Fibroblast of lung (primary cell): Measurements from ENCODE around the gene ERICH6B.

Experiments
- EZH2 ChIP-seq: IDR thresholded peaks from 2 replicates; pipeline ENCODE4 v1.5.1; 2012; ENCODE audit warnings: low read length, control low read depth, mild to moderate bottlenecking; ENCODE audit errors: missing control alignments
- TF ChIP-seq, protein P1 (sequence below), 2 donors: IDR thresholded peaks in 1 of 2; conservative IDR thresholded peaks in 1 of 2; 1 replicate in 1 of 2; 2 replicates in 1 of 2; pipeline ENCODE4 v1.5.1; 2011 to 2012; ENCODE audit warnings: low read length in 2 of 2, control low read depth in 1 of 2, inconsistent platforms in 1 of 2, low read depth in 1 of 2, mild to moderate bottlenecking in 1 of 2

DNA sequence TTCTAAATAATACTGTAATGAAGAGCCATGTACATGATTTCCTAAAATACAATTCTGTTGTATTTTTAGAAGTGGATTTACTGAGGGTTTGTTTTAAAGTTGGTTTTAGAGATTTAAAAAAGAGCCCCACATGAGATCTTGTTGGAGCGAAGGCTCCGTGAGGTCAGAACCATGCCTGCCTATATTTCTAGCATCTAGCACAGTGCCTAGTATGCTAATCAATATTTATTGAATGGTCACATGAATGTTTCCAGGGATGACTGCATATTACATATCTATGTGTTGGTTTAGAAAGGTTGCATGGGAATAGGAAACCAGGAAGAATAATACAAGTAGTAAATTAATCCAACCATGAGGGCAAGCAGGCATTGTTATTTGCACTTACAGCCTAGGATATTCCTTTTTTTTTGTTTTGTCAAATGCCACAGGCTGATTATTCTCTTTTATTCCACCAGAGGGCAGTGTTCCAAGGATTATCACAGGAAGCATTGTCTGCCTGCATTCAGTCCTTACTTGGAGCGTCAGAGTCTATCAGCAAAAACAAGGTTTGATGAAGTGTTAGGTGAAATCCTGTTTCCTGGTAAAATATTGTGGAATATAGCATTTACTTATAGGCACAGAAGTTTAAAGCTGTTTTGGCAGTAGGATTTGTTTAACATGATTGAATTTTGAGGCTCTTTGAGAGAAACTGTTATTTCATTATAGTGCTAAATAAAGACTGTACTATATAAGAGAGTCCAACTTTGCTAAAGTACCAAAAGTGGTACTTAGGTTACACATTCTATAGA, 104.0 kb downstream of the ERICH6B start:
- TF ChIP-seq, protein P1, sequence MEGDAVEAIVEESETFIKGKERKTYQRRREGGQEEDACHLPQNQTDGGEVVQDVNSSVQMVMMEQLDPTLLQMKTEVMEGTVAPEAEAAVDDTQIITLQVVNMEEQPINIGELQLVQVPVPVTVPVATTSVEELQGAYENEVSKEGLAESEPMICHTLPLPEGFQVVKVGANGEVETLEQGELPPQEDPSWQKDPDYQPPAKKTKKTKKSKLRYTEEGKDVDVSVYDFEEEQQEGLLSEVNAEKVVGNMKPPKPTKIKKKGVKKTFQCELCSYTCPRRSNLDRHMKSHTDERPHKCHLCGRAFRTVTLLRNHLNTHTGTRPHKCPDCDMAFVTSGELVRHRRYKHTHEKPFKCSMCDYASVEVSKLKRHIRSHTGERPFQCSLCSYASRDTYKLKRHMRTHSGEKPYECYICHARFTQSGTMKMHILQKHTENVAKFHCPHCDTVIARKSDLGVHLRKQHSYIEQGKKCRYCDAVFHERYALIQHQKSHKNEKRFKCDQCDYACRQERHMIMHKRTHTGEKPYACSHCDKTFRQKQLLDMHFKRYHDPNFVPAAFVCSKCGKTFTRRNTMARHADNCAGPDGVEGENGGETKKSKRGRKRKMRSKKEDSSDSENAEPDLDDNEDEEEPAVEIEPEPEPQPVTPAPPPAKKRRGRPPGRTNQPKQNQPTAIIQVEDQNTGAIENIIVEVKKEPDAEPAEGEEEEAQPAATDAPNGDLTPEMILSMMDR (conservative IDR thresholded peaks at IDR 0.05 in 1 of 2, IDR thresholded peaks at IDR 0.05 in 1 of 2; ENCODE audit: low read depth in 1 of 2, low read length in 2 of 2), result peak; percentile 73 to 80
- TF ChIP-seq EZH2, result no peak
